A673 (cell line): Measurements from ENCODE around the gene PFKFB4. TPM values are rescaled to one million over a fixed set of nuclear protein-coding genes. Genes with fewer than 3 reads are reported as not detected.

ENCODE experiments used
- BruUV-seq: library from RNA; stranded (reverse); fragments of 400-500 nt; replicated peaks from 2 replicates; lab custom pipeline; 2021; lab: Mats Ljungman, UMichigan
- CTCF ChIA-PET: fragments of 300-600 bp; sonication (Branson Sonifier 250); formaldehyde crosslinking; loops from one replicate; lab custom pipeline; 2022; ENCODE audit warnings: antibody characterized with exemption; lab: Charles Lee
- POLR2A ChIA-PET: fragments of 300-600 bp; sonication (Branson Sonifier 250); formaldehyde crosslinking; loops from one replicate; lab custom pipeline; 2022; ENCODE audit warnings: antibody characterized with exemption; ENCODE audit not compliant: low non-redundant PET; lab: Charles Lee
- DNase-seq: peaks from one replicate; pipeline ENCODE4 v3.0.0-alpha.2; 2015; ENCODE audit warnings: low spot score
- H3K27ac ChIP-seq: fragments of 200-600 bp; sonication (generic); 2 replicates; pipeline ENCODE4 v1.5.1; 2016; ENCODE audit warnings: mixed run types, low read depth, mild to moderate bottlenecking, mixed read lengths, antibody characterized with exemption, low read length; ENCODE audit not compliant: poor library complexity, severe bottlenecking
- H3K27me3 ChIP-seq: fragments of 200-600 bp; sonication (generic); replicated peaks from 2 replicates; pipeline ENCODE4 v1.6.1; 2017; ENCODE audit warnings: mixed run types, low read depth, mild to moderate bottlenecking, mixed read lengths, antibody characterized with exemption, low read length; ENCODE audit not compliant: insufficient read depth, poor library complexity
- H3K36me3 ChIP-seq: fragments of 200-600 bp; sonication (generic); 2 replicates; pipeline ENCODE4 v1.6.1; 2016; ENCODE audit warnings: mixed run types, mild to moderate bottlenecking, mixed read lengths, antibody characterized with exemption, low read length; ENCODE audit not compliant: insufficient read depth, poor library complexity, severe bottlenecking
- H3K4me1 ChIP-seq: fragments of 200-600 bp; sonication (generic); 2 replicates; pipeline ENCODE4 v1.6.1; 2017; ENCODE audit warnings: mixed run types, mild to moderate bottlenecking, mixed read lengths, antibody characterized with exemption, low read length; ENCODE audit not compliant: insufficient read depth, poor library complexity, severe bottlenecking
- H3K4me3 ChIP-seq: fragments of 200-600 bp; sonication (generic); 2 replicates; pipeline ENCODE4 v1.5.1; 2016; ENCODE audit warnings: low read depth, mixed run types, mild to moderate bottlenecking, mixed read lengths, low read length; ENCODE audit not compliant: poor library complexity, severe bottlenecking
- H3K9me3 ChIP-seq: fragments of 200-600 bp; sonication (generic); 2 replicates; pipeline ENCODE4 v1.6.1; 2016; ENCODE audit warnings: mixed run types, low read depth, mild to moderate bottlenecking, mixed read lengths, antibody characterized with exemption, low read length; ENCODE audit not compliant: poor library complexity, severe bottlenecking
- CTCF ChIP-seq: fragments of 300-800, 200-600 bp; sonication (generic); conservative IDR thresholded peaks from 2 replicates; pipeline ENCODE4 v1.5.1; 2017; ENCODE audit warnings: low read depth, mild to moderate bottlenecking, antibody characterized with exemption, low read length, moderate library complexity, mixed read lengths
- EZH2 ChIP-seq: fragments of 200-600 bp; sonication (generic); IDR thresholded peaks from 2 replicates; pipeline ENCODE4 v1.6.1; 2017; ENCODE audit warnings: borderline replicate concordance, low read depth, mild to moderate bottlenecking, mixed read lengths, antibody characterized with exemption, low read length; ENCODE audit not compliant: poor library complexity, severe bottlenecking
- intact Hi-C: fragments of 100-400 bp; cut with micrococcal nuclease; formaldehyde crosslinking; loops from one replicate; pipeline ENCODE4 v1.10.0; 2022; ENCODE audit not compliant: unreplicated experiment
- total RNA-seq: library from RNA; stranded (reverse); gene quantifications from 2 replicates; pipeline ENCODE4 v1.2.3, GENCODE V29; 2021

Gene PFKFB4
- total RNA-seq, 1 experiment from 2014 or later = 5.0 TPM

DNA sequence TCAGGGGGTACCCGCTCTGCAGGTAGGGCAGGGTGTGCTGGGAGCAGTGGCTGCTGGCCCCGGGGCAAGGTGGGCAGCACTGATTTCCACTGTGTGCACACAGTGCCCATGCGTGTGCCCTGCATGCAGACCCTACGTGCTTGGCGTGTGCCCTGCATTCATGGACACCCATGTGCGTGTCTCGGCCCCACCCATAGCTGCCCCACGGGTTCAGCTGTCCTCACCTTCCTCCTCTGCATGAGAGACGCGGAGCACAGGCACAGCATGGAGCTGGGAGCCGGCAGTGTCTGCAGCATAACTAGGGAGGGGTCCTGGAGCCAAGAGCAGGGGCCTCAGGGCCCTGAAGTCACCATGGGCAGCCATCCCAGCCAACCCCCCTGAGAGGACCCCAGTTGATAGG is 8.6 kb upstream of the PFKFB4 start:
- ChIA-PET CTCF (no interaction called here), POLR2A (no interaction called here)
- BruUV-seq = no TSS peak
- Histone ChIP-seq H3K4me3 (no peak overlapping the region), H3K4me1 (peaks cover 9% of the 10 kb centered on the region), H3K27me3 (no peaks in the 10 kb centered on the region), H3K9me3 (no peaks in the 10 kb centered on the region), H3K27ac (no peak overlapping the region), H3K36me3 (no peaks in the 10 kb centered on the region)
- no peak for TF ChIP-seq EZH2
- no peak for TF ChIP-seq CTCF
- DNase-seq = no peak
- intact Hi-C loops = no loop called here

DNA sequence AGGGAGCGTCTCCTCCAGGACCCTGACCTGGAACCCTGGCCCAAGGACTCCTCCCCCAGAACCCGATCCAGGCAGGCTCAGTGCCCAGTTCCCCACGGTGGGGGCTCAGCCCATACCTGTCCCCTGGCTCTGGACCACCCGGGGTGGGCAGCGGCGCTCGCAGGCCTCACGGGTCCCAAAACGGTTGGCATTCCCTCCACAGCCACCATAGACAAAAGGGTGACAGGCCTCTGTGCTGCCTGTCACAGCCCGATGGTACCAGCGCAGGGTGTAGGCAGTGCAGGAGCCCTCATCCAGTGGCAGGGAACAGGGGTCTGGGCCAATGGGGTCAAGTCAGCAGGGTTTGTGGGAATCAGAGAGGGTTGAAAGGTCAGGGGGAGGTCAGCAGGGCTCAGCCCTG is 8.1 kb upstream of the PFKFB4 start:
- POLR2A ChIA-PET = no interaction called here
- intact Hi-C loops = no loop called here
- Histone ChIP-seq H3K4me1 (peaks cover 9% of the 10 kb centered on the region), H3K4me3 (no peak overlapping the region), H3K27ac (no peak overlapping the region), H3K36me3 (no peaks in the 10 kb centered on the region), H3K9me3 (no peaks in the 10 kb centered on the region), H3K27me3 (no peaks in the 10 kb centered on the region)
- TF ChIP-seq EZH2 (no peak), CTCF (no peak)
- no TSS peak for BruUV-seq
- CTCF ChIA-PET = no interaction called here
- no peak for DNase-seq

DNA sequence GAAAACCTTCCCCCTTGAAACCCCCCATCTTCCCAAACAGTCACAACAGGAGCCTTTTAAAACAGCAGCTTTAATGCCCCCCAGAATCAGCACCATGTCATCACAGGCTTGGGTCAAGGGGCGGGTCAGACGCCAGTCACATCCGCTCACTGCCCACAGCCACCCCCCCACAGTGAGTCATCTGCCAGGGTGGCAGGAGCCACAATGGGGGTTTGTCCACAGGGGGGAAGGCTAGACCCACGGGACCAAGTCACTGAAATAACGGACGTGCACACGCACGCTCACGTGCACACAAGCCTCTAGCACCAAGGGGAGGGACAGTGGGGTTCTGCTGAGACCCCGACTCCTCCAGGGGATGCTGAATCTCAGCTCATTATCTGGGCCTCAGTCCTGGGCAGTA is 7.4 kb upstream of the PFKFB4 start:
- no peak for DNase-seq
- POLR2A ChIA-PET = no interaction called here
- Histone ChIP-seq H3K36me3 (no peaks in the 10 kb centered on the region), H3K4me1 (peaks cover 9% of the 10 kb centered on the region), H3K27me3 (no peaks in the 10 kb centered on the region), H3K9me3 (no peaks in the 10 kb centered on the region), H3K27ac (no peak overlapping the region), H3K4me3 (no peak overlapping the region)
- no TSS peak for BruUV-seq
- CTCF ChIA-PET = no interaction called here
- TF ChIP-seq EZH2 = no peak
- TF ChIP-seq CTCF = no peak
- intact Hi-C loops = no loop called here
